GM23338 (cell line): Measurements from ENCODE around the gene SMURF1. TPM values are rescaled to one million over a fixed set of nuclear protein-coding genes. Genes with fewer than 3 reads are reported as not detected.

ENCODE experiments used
- ATAC-seq: fragments of 200-7000 bp; cut with Tn5 transposase; 3 replicates; pipeline ENCODE4 v1.9.1; 2020
- DNase-seq: peaks from one replicate; pipeline ENCODE4 v3.0.0-alpha.2; 2015; ENCODE audit warnings: low spot score
- H2AFZ ChIP-seq: fragments of 200-600 bp; sonication (generic); 2 replicates; pipeline ENCODE4 v1.8.0; 2016; ENCODE audit warnings: antibody characterized with exemption, mild to moderate bottlenecking, moderate library complexity
- H3F3A ChIP-seq: fragments of 200-600 bp; sonication (generic); replicated peaks from 2 replicates; pipeline ENCODE4 v1.8.0; 2017; ENCODE audit warnings: antibody characterized with exemption, mixed run types, low read depth
- H3K27ac ChIP-seq: fragments of 200-600 bp; sonication (generic); 2 replicates; pipeline ENCODE4 v1.6.1; 2016; ENCODE audit warnings: low read depth
- H3K27me3 ChIP-seq: fragments of 200-600 bp; sonication (generic); 2 replicates; pipeline ENCODE4 v1.8.0; 2016; ENCODE audit warnings: mild to moderate bottlenecking, mixed run types, moderate library complexity; ENCODE audit not compliant: insufficient read depth
- H3K36me3 ChIP-seq: fragments of 200-600 bp; sonication (generic); 2 replicates; pipeline ENCODE4 v1.8.0; 2016; ENCODE audit warnings: mild to moderate bottlenecking; ENCODE audit not compliant: insufficient read depth
- H3K4me1 ChIP-seq: fragments of 200-600 bp; sonication (generic); 2 replicates; pipeline ENCODE4 v1.8.0; 2016; ENCODE audit warnings: mild to moderate bottlenecking, moderate library complexity; ENCODE audit not compliant: insufficient read depth
- H3K4me2 ChIP-seq: fragments of 200-600 bp; sonication (generic); 2 replicates; pipeline ENCODE4 v1.7.1; 2017; ENCODE audit warnings: mixed run types
- H3K4me3 ChIP-seq: fragments of 200-600 bp; sonication (generic); 2 replicates; pipeline ENCODE4 v1.6.1; 2016; ENCODE audit warnings: mixed run types
- H3K79me2 ChIP-seq: fragments of 200-600 bp; sonication (generic); replicated peaks from 2 replicates; pipeline ENCODE4 v1.8.0; 2017; ENCODE audit warnings: mild to moderate bottlenecking; ENCODE audit not compliant: insufficient read depth
- H3K9me2 ChIP-seq: fragments of 200-600 bp; sonication (generic); 2 replicates; pipeline ENCODE4 v1.8.0; 2017; ENCODE audit not compliant: insufficient read depth
- H4K20me1 ChIP-seq: fragments of 200-600 bp; sonication (generic); replicated peaks from 2 replicates; pipeline ENCODE4 v1.8.0; 2017; ENCODE audit warnings: mild to moderate bottlenecking; ENCODE audit not compliant: insufficient read depth
- H3K27ac Mint-ChIP-seq: 2 replicates; pipeline ENCODE4 v1.8.0; 2020; ENCODE audit warnings: inconsistent platforms, mild to moderate bottlenecking, moderate library complexity, mixed read lengths
- H3K27me3 Mint-ChIP-seq: 3 replicates; pipeline ENCODE4 v1.8.0; 2022; ENCODE audit warnings: low read depth, mild to moderate bottlenecking, moderate library complexity, mixed read lengths, inconsistent platforms; ENCODE audit not compliant: insufficient read depth, poor library complexity
- H3K36me3 Mint-ChIP-seq: 3 replicates; pipeline ENCODE4 v1.8.0; 2021; ENCODE audit warnings: low read depth, mild to moderate bottlenecking, inconsistent platforms, moderate library complexity, mixed read lengths
- H3K4me1 Mint-ChIP-seq: 3 replicates; pipeline ENCODE4 v1.8.0; 2020; ENCODE audit warnings: mild to moderate bottlenecking, inconsistent platforms, mixed read lengths
- H3K4me3 Mint-ChIP-seq: 3 replicates; pipeline ENCODE4 v1.8.0; 2021; ENCODE audit warnings: moderate library complexity, mild to moderate bottlenecking, inconsistent platforms, mixed read lengths
- H3K9me3 Mint-ChIP-seq: 3 replicates; pipeline ENCODE4 v1.8.0; 2020; ENCODE audit warnings: moderate library complexity, mild to moderate bottlenecking, inconsistent platforms, mixed read lengths
- CREB1 ChIP-seq: fragments of 250-450 bp; sonication (Bioruptor Pico); IDR thresholded peaks from 2 replicates; pipeline ENCODE4 v1.5.0; 2020; ENCODE audit warnings: low read depth, mild to moderate bottlenecking, moderate library complexity
- EZH2 ChIP-seq: fragments of 200-600 bp; sonication (generic); IDR thresholded peaks from one replicate; pipeline ENCODE4 v1.8.0; 2017; ENCODE audit warnings: antibody characterized with exemption, mild to moderate bottlenecking, low read depth; ENCODE audit not compliant: unreplicated experiment
- EZH2phosphoT487 ChIP-seq: fragments of 200-600 bp; sonication (generic); IDR thresholded peaks from one replicate; pipeline ENCODE4 v1.8.1; 2018; ENCODE audit warnings: antibody characterized with exemption; ENCODE audit not compliant: unreplicated experiment
- JUNB ChIP-seq: IDR thresholded peaks from one replicate; pipeline ENCODE4 v1.6.1; 2016; ENCODE audit warnings: antibody characterized with exemption; ENCODE audit not compliant: unreplicated experiment
- NANOG ChIP-seq: IDR thresholded peaks from 2 replicates; pipeline ENCODE4 v1.6.1; 2016; ENCODE audit warnings: antibody characterized with exemption, borderline replicate concordance
- POLR2AphosphoS5 ChIP-seq: IDR thresholded peaks from 2 replicates; pipeline ENCODE4 v1.6.1; 2016; ENCODE audit warnings: antibody characterized with exemption, low read depth
- STAT1 ChIP-seq: IDR thresholded peaks from one replicate; pipeline ENCODE4 v1.6.1; 2016; ENCODE audit warnings: antibody characterized with exemption; ENCODE audit not compliant: unreplicated experiment
- ZNF114 ChIP-seq: fragments of 250-450 bp; sonication (Bioruptor Pico); IDR thresholded peaks from 2 replicates; pipeline ENCODE4 v1.5.0; 2020; ENCODE audit warnings: mild to moderate bottlenecking, moderate library complexity
- ZNF331 ChIP-seq: fragments of 250-450 bp; sonication (Bioruptor Pico); IDR thresholded peaks from 2 replicates; pipeline ENCODE4 v1.5.0; 2020; ENCODE audit warnings: low read depth, mild to moderate bottlenecking, moderate library complexity
- polyA plus RNA-seq: library from polyadenylated mRNA; unstranded; fragments of >200 nt; fragmentation: Nextera tagmentation; extraction: Ambion mirVana; gene quantifications from 2 replicates; pipeline ENCODE4 v1.2.1, GENCODE V29; 2016
- total RNA-seq: library from RNA; depleted of rRNA; stranded (reverse); fragments of >200 nt; shearing (Covaris generic); gene quantifications from 2 replicates; pipeline ENCODE4 v1.2.3, GENCODE V29; 2014
- TF ChIP-seq, protein P1 (sequence below): IDR thresholded peaks from 2 replicates; pipeline ENCODE4 v1.6.1; 2016; ENCODE audit warnings: antibody characterized with exemption
- TF ChIP-seq, protein P2 (sequence below): IDR thresholded peaks from one replicate; pipeline ENCODE4 v1.6.1; 2018; ENCODE audit warnings: antibody characterized with exemption; ENCODE audit not compliant: unreplicated experiment
- TF ChIP-seq, protein P3 (sequence below): fragments of 250-450 bp; sonication (Bioruptor Pico); IDR thresholded peaks from 2 replicates; pipeline ENCODE4 v1.5.0; 2020; ENCODE audit warnings: mild to moderate bottlenecking, moderate library complexity
- TF ChIP-seq, protein P4 (sequence below), 2 experiments: fragments of 200-600 bp in 1 of 2; sonication (generic) in 1 of 2; conservative IDR thresholded peaks; 2 replicates each; pipeline versions ENCODE4 v1.5.1 to v1.6.1; 2016 to 2017; ENCODE audit warnings: antibody characterized with exemption in 2 of 2, low read depth in 2 of 2, mild to moderate bottlenecking in 2 of 2, moderate library complexity in 1 of 2

SMURF1 gene
- total and polyA plus RNA-seq, 2 experiments from 2014 or later, result 5.8 to 23.9 TPM

DNA sequence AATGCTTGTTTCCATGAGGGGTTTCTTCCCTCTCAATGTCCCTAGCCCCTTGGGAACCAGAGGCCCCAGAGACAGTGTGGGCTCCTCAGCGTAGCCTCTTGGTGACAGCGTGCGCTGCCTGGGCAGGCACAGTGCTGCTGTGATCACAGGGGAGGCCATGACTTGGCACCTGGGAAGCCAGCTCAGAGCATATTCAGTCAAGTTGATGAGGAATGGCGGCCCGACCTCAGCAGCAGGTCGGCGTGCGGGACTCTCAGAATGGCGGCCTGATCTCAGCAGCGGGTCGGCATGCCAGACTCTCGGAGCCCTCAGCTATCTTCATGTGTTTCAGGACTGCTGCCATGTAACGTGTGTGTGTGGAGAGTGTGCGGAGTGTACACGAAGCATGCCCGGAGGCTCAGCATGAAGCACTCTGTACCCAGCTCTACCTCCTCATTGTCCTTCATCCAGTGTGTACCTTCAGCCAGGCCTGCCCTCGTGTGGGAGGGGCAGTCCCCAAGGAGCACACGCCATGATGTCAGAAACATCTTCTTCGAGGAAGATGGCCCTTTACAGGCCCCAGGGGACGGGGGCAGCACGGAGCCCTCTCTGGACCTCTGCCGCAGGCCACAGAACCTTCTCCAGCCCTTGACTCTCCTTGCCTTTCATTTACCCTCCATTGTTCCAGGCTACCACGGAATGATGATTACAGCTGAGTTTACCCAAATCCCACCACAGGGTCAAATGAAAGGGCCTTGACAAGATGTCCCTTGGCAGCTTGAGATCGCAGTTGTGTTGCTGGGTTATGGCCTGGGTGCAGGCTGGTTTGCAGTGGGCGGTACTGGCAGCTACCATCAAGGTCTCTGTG lies 130.4 kb downstream of the SMURF1 start:
- H3K27me3 ChIP-seq, result no peaks in the 10 kb centered on the region
- no peak overlapping the region for H3K4me3 ChIP-seq
- Mint-ChIP-seq H3K9me3 (no peaks in the 10 kb centered on the region), H3K4me3 (no peak overlapping the region), H3K27ac (no peak overlapping the region), H3K4me1 (no peaks in the 10 kb centered on the region), H3K27me3 (peaks cover 3% of the 10 kb centered on the region), H3K36me3 (peaks cover 85% of the 10 kb centered on the region)
- no peak for ATAC-seq
- no peak overlapping the region for H2AFZ ChIP-seq
- DNase-seq, result no peak
- no peaks in the 10 kb centered on the region for H3K9me2 ChIP-seq
- H3K4me1 ChIP-seq, result no peaks in the 10 kb centered on the region
- no peak overlapping the region for H3K27ac ChIP-seq
- H4K20me1 ChIP-seq, result no peaks in the 10 kb centered on the region
- no peak for TF ChIP-seq POLR2AphosphoS5
- no peak for TF ChIP-seq NANOG
- no peak for TF ChIP-seq ZNF331 (CRISPR knock-in tag)
- no peak for TF ChIP-seq STAT1
- no peak for TF ChIP-seq ZNF114 (CRISPR knock-in tag)
- TF ChIP-seq, protein P1, sequence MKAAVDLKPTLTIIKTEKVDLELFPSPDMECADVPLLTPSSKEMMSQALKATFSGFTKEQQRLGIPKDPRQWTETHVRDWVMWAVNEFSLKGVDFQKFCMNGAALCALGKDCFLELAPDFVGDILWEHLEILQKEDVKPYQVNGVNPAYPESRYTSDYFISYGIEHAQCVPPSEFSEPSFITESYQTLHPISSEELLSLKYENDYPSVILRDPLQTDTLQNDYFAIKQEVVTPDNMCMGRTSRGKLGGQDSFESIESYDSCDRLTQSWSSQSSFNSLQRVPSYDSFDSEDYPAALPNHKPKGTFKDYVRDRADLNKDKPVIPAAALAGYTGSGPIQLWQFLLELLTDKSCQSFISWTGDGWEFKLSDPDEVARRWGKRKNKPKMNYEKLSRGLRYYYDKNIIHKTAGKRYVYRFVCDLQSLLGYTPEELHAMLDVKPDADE, result no peak
- TF ChIP-seq, protein P2, sequence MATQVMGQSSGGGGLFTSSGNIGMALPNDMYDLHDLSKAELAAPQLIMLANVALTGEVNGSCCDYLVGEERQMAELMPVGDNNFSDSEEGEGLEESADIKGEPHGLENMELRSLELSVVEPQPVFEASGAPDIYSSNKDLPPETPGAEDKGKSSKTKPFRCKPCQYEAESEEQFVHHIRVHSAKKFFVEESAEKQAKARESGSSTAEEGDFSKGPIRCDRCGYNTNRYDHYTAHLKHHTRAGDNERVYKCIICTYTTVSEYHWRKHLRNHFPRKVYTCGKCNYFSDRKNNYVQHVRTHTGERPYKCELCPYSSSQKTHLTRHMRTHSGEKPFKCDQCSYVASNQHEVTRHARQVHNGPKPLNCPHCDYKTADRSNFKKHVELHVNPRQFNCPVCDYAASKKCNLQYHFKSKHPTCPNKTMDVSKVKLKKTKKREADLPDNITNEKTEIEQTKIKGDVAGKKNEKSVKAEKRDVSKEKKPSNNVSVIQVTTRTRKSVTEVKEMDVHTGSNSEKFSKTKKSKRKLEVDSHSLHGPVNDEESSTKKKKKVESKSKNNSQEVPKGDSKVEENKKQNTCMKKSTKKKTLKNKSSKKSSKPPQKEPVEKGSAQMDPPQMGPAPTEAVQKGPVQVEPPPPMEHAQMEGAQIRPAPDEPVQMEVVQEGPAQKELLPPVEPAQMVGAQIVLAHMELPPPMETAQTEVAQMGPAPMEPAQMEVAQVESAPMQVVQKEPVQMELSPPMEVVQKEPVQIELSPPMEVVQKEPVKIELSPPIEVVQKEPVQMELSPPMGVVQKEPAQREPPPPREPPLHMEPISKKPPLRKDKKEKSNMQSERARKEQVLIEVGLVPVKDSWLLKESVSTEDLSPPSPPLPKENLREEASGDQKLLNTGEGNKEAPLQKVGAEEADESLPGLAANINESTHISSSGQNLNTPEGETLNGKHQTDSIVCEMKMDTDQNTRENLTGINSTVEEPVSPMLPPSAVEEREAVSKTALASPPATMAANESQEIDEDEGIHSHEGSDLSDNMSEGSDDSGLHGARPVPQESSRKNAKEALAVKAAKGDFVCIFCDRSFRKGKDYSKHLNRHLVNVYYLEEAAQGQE, result no peak
- TF ChIP-seq, protein P3, sequence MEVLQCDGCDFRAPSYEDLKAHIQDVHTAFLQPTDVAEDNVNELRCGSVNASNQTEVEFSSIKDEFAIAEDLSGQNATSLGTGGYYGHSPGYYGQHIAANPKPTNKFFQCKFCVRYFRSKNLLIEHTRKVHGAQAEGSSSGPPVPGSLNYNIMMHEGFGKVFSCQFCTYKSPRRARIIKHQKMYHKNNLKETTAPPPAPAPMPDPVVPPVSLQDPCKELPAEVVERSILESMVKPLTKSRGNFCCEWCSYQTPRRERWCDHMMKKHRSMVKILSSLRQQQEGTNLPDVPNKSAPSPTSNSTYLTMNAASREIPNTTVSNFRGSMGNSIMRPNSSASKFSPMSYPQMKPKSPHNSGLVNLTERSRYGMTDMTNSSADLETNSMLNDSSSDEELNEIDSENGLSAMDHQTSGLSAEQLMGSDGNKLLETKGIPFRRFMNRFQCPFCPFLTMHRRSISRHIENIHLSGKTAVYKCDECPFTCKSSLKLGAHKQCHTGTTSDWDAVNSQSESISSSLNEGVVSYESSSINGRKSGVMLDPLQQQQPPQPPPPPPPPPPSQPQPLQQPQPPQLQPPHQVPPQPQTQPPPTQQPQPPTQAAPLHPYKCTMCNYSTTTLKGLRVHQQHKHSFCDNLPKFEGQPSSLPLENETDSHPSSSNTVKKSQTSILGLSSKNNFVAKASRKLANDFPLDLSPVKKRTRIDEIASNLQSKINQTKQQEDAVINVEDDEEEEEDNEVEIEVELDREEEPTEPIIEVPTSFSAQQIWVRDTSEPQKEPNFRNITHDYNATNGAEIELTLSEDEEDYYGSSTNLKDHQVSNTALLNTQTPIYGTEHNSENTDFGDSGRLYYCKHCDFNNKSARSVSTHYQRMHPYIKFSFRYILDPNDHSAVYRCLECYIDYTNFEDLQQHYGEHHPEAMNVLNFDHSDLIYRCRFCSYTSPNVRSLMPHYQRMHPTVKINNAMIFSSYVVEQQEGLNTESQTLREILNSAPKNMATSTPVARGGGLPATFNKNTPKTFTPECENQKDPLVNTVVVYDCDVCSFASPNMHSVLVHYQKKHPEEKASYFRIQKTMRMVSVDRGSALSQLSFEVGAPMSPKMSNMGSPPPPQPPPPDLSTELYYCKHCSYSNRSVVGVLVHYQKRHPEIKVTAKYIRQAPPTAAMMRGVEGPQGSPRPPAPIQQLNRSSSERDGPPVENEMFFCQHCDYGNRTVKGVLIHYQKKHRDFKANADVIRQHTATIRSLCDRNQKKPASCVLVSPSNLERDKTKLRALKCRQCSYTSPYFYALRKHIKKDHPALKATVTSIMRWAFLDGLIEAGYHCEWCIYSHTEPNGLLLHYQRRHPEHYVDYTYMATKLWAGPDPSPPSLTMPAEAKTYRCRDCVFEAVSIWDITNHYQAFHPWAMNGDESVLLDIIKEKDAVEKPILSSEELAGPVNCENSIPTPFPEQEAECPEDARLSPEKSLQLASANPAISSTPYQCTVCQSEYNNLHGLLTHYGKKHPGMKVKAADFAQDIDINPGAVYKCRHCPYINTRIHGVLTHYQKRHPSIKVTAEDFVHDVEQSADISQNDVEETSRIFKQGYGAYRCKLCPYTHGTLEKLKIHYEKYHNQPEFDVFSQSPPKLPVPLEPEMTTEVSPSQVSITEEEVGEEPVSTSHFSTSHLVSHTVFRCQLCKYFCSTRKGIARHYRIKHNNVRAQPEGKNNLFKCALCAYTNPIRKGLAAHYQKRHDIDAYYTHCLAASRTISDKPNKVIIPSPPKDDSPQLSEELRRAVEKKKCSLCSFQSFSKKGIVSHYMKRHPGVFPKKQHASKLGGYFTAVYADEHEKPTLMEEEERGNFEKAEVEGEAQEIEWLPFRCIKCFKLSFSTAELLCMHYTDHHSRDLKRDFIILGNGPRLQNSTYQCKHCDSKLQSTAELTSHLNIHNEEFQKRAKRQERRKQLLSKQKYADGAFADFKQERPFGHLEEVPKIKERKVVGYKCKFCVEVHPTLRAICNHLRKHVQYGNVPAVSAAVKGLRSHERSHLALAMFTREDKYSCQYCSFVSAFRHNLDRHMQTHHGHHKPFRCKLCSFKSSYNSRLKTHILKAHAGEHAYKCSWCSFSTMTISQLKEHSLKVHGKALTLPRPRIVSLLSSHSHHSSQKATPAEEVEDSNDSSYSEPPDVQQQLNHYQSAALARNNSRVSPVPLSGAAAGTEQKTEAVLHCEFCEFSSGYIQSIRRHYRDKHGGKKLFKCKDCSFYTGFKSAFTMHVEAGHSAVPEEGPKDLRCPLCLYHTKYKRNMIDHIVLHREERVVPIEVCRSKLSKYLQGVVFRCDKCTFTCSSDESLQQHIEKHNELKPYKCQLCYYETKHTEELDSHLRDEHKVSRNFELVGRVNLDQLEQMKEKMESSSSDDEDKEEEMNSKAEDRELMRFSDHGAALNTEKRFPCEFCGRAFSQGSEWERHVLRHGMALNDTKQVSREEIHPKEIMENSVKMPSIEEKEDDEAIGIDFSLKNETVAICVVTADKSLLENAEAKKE (CRISPR knock-in tag), result no peak
- TF ChIP-seq EZH2phosphoT487, result no peak
- TF ChIP-seq CREB1 (CRISPR knock-in tag), result no peak
- no peak for TF ChIP-seq JUNB
- TF ChIP-seq EZH2, result no peak
- TF ChIP-seq, protein P4, sequence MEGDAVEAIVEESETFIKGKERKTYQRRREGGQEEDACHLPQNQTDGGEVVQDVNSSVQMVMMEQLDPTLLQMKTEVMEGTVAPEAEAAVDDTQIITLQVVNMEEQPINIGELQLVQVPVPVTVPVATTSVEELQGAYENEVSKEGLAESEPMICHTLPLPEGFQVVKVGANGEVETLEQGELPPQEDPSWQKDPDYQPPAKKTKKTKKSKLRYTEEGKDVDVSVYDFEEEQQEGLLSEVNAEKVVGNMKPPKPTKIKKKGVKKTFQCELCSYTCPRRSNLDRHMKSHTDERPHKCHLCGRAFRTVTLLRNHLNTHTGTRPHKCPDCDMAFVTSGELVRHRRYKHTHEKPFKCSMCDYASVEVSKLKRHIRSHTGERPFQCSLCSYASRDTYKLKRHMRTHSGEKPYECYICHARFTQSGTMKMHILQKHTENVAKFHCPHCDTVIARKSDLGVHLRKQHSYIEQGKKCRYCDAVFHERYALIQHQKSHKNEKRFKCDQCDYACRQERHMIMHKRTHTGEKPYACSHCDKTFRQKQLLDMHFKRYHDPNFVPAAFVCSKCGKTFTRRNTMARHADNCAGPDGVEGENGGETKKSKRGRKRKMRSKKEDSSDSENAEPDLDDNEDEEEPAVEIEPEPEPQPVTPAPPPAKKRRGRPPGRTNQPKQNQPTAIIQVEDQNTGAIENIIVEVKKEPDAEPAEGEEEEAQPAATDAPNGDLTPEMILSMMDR (conservative IDR thresholded peaks at IDR 0.05; ENCODE audit: low read depth in 2 of 2), result no peak
- H3F3A ChIP-seq, result no peaks in the 10 kb centered on the region
- peaks cover 13% of the 10 kb centered on the region for H3K79me2 ChIP-seq
- H3K36me3 ChIP-seq, result peaks cover 27% of the 10 kb centered on the region; the same call in 1 of the 2 replicates
- H3K4me2 ChIP-seq, result no peak overlapping the region
